Measurements from ENCODE around the gene ZNF618. TPM values are rescaled to one million over a fixed set of nuclear protein-coding genes. Genes with fewer than 3 reads are reported as not detected.

ZNF618 gene
- total RNA-seq, 2 donors from 2014 or later: 3.1 to 3.3 TPM

DNA sequence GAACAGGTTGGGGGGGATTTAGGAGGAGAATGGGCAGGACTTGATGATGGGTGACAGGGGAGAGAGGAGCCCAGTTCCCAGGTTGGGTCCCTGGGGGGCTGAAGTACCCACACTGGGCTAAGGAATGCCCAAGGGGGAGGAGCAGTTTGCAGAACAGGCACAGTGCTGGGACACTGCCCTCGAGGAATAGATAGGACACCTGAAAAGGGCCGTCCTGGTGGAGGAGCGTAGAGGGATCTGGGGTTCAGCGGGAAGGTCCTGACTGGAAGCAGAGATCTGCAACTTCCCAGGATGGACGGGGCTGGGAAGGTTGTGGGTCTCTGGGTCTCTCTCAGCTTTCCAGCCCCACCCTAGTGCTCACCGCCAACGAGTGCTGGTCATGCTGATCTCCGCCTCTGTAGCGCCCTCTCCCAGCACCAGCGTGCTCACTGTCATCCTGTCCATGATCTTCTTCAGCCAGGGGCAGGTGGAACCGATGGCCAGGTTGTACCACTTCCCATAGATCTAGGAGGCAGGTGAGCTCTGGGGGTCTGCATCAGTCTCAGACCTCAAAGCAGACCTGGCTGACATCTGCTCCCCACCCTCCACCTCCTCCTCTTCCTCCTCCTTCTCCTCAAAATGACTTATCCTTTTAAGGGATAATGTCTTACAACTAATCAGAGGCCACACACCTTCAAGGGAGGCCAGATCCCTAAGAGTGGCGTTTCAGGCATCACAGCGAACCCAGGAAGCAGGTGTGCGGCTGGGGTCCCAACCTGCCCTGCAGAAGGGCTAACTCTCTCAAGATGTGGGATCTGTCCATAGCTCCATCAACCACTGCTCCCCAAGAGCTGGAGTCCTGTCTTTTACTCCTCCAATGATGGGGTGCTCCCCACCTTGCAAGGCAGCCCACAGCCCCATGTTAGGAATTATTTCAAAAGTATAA is 200.4 kb downstream of the ZNF618 start:
- H3K36me3 ChIP-seq: no peaks in the 10 kb centered on the region
- H3K27me3 ChIP-seq: no peaks in the 10 kb centered on the region
- intact Hi-C loops (cut with DNase I): no loop called here
- no peak overlapping the region for H3K4me3 ChIP-seq
- no peaks in the 10 kb centered on the region for H3K9me3 ChIP-seq
- TF ChIP-seq, protein P1, sequence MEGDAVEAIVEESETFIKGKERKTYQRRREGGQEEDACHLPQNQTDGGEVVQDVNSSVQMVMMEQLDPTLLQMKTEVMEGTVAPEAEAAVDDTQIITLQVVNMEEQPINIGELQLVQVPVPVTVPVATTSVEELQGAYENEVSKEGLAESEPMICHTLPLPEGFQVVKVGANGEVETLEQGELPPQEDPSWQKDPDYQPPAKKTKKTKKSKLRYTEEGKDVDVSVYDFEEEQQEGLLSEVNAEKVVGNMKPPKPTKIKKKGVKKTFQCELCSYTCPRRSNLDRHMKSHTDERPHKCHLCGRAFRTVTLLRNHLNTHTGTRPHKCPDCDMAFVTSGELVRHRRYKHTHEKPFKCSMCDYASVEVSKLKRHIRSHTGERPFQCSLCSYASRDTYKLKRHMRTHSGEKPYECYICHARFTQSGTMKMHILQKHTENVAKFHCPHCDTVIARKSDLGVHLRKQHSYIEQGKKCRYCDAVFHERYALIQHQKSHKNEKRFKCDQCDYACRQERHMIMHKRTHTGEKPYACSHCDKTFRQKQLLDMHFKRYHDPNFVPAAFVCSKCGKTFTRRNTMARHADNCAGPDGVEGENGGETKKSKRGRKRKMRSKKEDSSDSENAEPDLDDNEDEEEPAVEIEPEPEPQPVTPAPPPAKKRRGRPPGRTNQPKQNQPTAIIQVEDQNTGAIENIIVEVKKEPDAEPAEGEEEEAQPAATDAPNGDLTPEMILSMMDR (IDR thresholded peaks at IDR 0.05): no peak
- no peak overlapping the region for H3K27ac ChIP-seq
- no peak overlapping the region for H3K9ac ChIP-seq (ENCODE audit: low read depth in 2 of 2, low read length in 2 of 2)
- DNase-seq: no peak
- H3K4me1 ChIP-seq: no peaks in the 10 kb centered on the region

DNA sequence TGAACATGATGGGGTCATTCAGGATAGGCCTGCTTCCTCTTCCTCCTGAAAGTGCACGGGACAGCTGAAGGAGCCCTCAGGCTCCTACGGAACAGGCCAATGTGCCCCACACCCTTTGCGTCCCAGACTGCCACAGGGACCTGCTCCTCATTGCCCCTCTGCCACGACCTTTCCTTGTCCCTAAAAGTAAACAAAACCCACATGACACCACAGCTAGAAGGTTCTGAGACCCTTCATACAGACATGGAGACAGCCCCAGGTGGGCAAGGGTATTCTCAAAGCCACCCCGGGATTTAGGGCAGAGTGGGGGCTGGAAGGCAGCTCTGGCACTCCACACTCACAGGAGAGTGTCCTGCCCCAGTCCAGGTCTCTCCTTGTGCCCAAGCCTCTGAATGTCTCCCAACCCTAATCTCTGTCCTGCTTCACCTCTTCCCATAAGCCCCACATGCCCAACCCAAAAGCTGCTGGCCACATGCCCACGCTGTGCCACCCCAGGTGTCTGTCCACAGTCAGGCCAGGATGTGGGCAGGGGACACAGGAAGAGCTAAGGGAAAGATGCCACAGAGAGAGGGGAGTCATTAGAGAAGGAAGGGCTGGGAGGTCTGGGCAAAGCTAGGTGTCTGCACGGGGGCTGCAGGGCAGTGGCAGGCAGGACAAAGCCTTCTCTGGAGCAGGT is 201.2 kb downstream of the ZNF618 start:
- Histone ChIP-seq H3K4me1 (peaks cover 4% of the 10 kb centered on the region), H3K9me3 (no peaks in the 10 kb centered on the region), H3K9ac (ENCODE audit: low read depth in 2 of 2, low read length in 2 of 2) (no peak overlapping the region), H3K27ac (no peak overlapping the region), H3K36me3 (no peaks in the 10 kb centered on the region), H3K4me3 (no peak overlapping the region), H3K27me3 (no peaks in the 10 kb centered on the region)
- TF ChIP-seq, protein P1 (IDR thresholded peaks at IDR 0.05): no peak
- intact Hi-C loops (cut with DNase I): no loop called here
- DNase-seq: no peak

DNA sequence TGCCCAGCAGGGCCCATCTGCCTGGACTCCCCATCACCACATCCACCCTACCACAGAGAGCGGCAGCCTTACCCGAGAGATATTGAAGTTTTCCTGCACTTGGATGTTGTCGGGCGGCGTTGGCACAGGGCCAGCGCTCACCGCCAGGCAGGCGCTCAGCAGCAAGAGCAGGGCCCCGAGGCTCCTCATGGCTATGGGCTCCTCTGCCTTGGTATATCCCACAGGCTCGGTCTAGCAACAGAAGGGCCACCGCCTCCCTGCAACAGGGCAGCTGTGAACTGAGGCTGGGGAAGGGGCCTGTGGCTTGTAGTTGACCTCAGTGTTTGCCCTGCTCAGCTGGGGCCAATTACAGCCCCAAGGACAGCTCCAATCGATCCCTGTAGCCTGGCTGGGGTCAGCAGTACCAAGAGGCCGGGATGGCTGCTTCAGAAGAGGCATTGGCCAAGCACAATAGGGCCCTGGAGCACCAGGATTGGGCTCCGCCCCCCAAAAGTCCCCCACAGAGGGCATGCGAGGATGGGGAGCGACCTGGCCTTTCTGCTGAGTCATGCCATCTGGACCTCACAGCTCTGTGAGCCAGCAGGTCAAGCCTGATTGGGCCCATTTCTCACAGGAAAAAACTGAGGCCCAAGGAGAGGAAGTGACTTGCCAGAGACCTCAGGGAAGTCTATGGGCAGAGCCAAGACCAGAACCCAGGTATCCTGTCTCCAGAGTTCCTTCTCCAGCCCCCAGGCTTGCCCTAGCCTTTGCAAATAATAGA is 202.1 kb downstream of the ZNF618 start, which contains the start of gene AMBP:
Gene AMBP (minus strand): TSS at position 280 of the 760 bp plus-strand sequence. CDS start 91 bp downstream, at position 189.
- intact Hi-C loops (cut with DNase I): no loop called here
- H3K27me3 ChIP-seq: no peaks in the 10 kb centered on the region
- DNase-seq: peak; percentile 61
- peaks cover 5% of the 10 kb centered on the region for H3K4me1 ChIP-seq
- TF ChIP-seq, protein P1 (IDR thresholded peaks at IDR 0.05): no peak
- H3K36me3 ChIP-seq: no peaks in the 10 kb centered on the region
- H3K27ac ChIP-seq: no peak within 1 kb of the TSS
- H3K4me3 ChIP-seq: no peak within 1 kb of the TSS
- no peaks in the 10 kb centered on the region for H3K9me3 ChIP-seq
- H3K9ac ChIP-seq (ENCODE audit: low read depth in 2 of 2, low read length in 2 of 2): no peak within 1 kb of the TSS

DNA sequence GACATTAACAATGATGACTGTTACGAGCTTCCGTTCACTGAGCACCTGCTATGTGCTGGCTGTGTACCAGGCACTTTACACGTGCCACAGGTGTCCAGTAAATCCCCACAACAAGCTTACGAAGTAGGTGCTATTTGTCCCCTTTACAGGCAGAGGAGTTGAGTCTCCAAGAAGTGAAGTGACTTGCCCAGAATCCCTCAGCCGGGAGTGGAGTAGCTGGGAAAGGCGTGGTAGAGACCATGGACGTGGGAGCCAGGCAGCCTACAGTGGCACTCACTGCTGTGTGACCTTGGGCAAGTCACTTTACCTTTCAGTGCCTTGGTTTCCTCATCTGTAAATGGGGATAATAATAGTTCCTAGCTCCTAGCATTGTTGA is 202.7 kb downstream of the ZNF618 start:
- no peaks in the 10 kb centered on the region for H3K9me3 ChIP-seq
- TF ChIP-seq, protein P1 (IDR thresholded peaks at IDR 0.05): no peak
- H3K4me1 ChIP-seq: peaks cover 5% of the 10 kb centered on the region
- no peak overlapping the region for H3K4me3 ChIP-seq
- intact Hi-C loops (cut with DNase I): no loop called here
- no peak overlapping the region for H3K9ac ChIP-seq (ENCODE audit: low read depth in 2 of 2, low read length in 2 of 2)
- no peak overlapping the region for H3K27ac ChIP-seq
- no peaks in the 10 kb centered on the region for H3K27me3 ChIP-seq
- no peak for DNase-seq
- no peaks in the 10 kb centered on the region for H3K36me3 ChIP-seq

DNA sequence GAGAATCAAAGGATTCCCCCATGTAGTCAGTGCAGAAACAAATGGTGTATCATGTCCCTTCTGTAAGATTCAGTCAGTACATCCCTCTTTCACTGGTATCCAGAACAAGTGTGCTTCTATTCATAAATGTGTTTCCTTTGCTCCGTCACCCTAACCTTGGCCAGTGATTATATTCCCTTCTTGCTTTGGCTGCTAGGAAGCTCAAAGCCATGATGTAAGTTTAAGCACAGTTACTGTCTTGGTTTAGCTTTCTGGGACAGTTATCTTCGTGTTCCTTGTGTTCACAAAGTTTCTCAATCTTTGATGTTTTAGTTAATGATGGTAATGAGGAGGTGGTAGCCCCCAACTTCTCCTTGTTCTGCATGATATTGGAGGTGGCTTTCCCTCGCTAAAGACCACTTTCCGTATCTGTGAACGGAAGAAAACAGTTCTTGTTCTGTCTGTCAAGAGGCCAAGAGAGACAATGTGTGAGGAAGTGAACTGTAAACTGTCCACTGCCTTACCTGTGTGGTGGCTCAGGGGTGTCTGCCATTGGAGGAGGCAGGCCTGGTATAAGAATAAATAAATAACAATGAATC is 204.2 kb downstream of the ZNF618 start:
- Histone ChIP-seq H3K9me3 (no peaks in the 10 kb centered on the region), H3K4me3 (no peak overlapping the region), H3K36me3 (no peaks in the 10 kb centered on the region), H3K27ac (peak overlapping the region; percentile 42), H3K9ac (ENCODE audit: low read depth in 2 of 2, low read length in 2 of 2) (peak overlapping the region in 1 of 2 donors; percentile 3), H3K27me3 (no peaks in the 10 kb centered on the region), H3K4me1 (peaks cover 5% of the 10 kb centered on the region)
- peak; percentile 16 for DNase-seq
- intact Hi-C loops (cut with DNase I): loop anchor here (5.0 kb wide), 1 partner anchor 212 kb away; no protein-coding TSS in a partner anchor
- TF ChIP-seq, protein P1 (IDR thresholded peaks at IDR 0.05): no peak
